ENCODE data around the gene GPRIN2.
"Not testable (repeated sequence)": the region's sequence is repeated elsewhere in the genome, so short reads cannot be mapped to it uniquely, and the experiment has no call there.

Gene GPRIN2

GRCh38 chr10:46581997-46582396 is 25.5 kb upstream of the GPRIN2 start:
- not testable (repeated sequence) for H3K27me3 ChIP-seq (ENCODE audit: control insufficient read depth, insufficient read depth, low read length); H3K9ac ChIP-seq (ENCODE audit: low read length); H3K4me3 ChIP-seq (ENCODE audit: low read length); H3K27ac ChIP-seq (ENCODE audit: low read depth, low read length); H3K36me3 ChIP-seq (ENCODE audit: control insufficient read depth, insufficient read depth, low read length); H3K4me1 ChIP-seq (ENCODE audit: control insufficient read depth, insufficient read depth, low read length)

DNA sequence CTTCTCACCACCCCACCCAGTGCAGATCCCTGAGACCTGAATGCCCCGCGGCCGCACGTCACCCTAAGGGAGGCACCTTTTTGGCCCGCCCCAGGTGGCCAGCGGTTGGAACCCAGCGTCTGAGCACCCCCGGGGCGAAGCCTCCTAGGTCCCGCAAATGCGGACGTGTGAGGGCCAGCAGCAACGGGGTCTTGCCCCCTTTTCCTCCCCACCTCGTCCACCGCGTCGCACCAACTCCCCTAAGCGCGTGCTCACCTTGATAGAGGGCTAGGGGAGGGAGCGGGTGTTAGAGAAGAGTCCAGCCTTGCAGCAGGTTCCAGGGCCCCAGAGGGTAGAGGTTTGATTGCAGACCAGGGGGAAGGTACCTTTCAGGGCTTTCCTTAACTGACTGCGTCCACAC is 22.9 kb upstream of the GPRIN2 start:
- H3K36me3 ChIP-seq (ENCODE audit: control insufficient read depth, insufficient read depth, low read length); H3K4me1 ChIP-seq (ENCODE audit: control insufficient read depth, insufficient read depth, low read length); H3K27ac ChIP-seq (ENCODE audit: low read depth, low read length); H3K27me3 ChIP-seq (ENCODE audit: control insufficient read depth, insufficient read depth, low read length); H3K4me3 ChIP-seq (ENCODE audit: low read length); H3K9ac ChIP-seq (ENCODE audit: low read length): not testable (repeated sequence)

GRCh38 chr10:46578474-46579178 is 22.2 kb upstream of the GPRIN2 start, which contains the start of gene SYT15:
TSS of gene SYT15 (plus strand) at chr10:46579128. CDS start at chr10:46579169, 41 bp downstream.
- not testable (repeated sequence) for H3K27ac ChIP-seq (ENCODE audit: low read depth, low read length); H3K4me1 ChIP-seq (ENCODE audit: control insufficient read depth, insufficient read depth, low read length); H3K36me3 ChIP-seq (ENCODE audit: control insufficient read depth, insufficient read depth, low read length); H3K27me3 ChIP-seq (ENCODE audit: control insufficient read depth, insufficient read depth, low read length); H3K9ac ChIP-seq (ENCODE audit: low read length); H3K4me3 ChIP-seq (ENCODE audit: low read length)

DNA sequence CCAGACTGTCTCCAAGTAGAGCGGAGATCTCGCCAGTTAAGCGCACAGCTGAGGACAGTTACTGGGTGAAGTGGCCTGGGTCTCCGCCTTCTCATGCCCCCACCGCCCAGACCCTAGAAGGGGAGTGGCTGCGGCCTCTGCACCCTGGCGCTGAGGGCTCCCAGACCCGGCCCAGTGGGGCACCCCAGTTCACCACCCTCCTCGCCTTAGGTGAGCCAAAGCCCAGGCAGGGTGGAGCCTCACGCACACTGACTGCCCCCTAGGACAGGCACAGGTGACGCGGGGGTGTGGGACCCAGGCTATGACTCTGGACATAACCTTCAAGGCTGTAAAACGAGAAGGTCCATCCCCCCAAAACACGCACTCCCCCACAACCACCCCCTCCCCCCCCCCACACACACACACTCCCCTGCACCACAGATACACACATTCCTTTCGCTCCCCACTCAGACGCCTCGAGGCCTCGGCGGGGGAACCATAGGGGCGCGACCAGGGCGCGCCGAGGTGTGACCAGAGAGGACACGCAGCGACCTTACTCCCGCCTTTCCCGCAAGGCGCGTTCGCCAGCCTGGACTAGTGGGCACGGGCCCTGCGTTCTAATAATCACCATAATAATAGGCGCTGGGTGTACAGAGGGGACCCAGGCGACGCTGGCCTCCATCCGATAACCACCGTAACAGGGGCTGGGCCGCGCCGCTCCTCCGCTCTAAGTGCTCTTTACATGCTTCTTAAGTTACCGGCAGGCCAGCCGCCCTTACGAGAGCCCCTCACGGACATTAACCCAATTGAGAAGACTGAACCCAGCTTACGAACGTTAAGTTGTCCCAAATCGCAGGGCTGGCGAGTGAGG is 21.4 kb upstream of the GPRIN2 start:
- H3K4me3 ChIP-seq (ENCODE audit: low read length); H3K4me1 ChIP-seq (ENCODE audit: control insufficient read depth, insufficient read depth, low read length); H3K27me3 ChIP-seq (ENCODE audit: control insufficient read depth, insufficient read depth, low read length); H3K27ac ChIP-seq (ENCODE audit: low read depth, low read length); H3K9ac ChIP-seq (ENCODE audit: low read length); H3K36me3 ChIP-seq (ENCODE audit: control insufficient read depth, insufficient read depth, low read length): not testable (repeated sequence)

DNA sequence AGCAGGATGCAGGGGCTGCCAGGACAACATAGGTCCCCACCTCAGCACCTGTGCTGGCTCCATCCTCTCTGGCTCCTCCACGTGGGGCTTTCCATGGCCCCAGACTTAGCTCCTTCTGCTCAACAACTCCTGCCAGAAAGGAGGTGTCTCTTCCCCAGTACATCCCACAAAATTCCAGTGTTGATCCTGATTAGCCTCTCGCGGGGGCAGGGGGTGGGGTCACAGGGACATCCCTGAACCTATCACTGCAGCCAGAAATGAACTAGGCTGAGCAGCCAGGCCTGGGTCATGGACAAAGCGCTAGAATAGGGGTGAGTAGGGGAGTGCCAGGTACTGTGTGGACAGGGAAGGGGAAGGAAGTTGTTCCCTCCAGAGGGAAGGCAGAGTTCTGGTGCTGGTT is 17.4 kb upstream of the GPRIN2 start:
- not testable (repeated sequence) for H3K9ac ChIP-seq (ENCODE audit: low read length); H3K27ac ChIP-seq (ENCODE audit: low read depth, low read length); H3K36me3 ChIP-seq (ENCODE audit: control insufficient read depth, insufficient read depth, low read length); H3K27me3 ChIP-seq (ENCODE audit: control insufficient read depth, insufficient read depth, low read length); H3K4me3 ChIP-seq (ENCODE audit: low read length); H3K4me1 ChIP-seq (ENCODE audit: control insufficient read depth, insufficient read depth, low read length)

DNA sequence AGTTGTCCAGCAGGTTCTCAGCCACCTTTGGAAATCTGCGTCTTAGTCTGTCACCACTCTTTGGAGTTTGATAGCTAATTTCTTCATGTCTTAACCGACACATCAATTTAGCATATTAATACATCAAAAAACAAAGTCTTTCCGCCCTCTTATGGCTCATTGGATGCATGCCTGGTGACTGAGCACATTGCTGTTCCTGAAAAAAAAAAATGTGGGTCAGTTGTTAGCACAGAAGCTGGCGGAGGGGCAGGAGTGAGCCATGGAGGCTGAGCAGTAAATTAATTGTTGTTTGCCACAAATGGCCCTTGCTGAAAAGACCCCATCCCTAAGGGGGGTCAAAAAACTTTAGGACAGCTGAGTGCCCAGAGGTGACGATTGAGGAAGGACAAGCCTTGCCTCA is 16.9 kb upstream of the GPRIN2 start:
- H3K36me3 ChIP-seq (ENCODE audit: control insufficient read depth, insufficient read depth, low read length); H3K4me1 ChIP-seq (ENCODE audit: control insufficient read depth, insufficient read depth, low read length); H3K27ac ChIP-seq (ENCODE audit: low read depth, low read length); H3K4me3 ChIP-seq (ENCODE audit: low read length); H3K9ac ChIP-seq (ENCODE audit: low read length); H3K27me3 ChIP-seq (ENCODE audit: control insufficient read depth, insufficient read depth, low read length): not testable (repeated sequence)

DNA sequence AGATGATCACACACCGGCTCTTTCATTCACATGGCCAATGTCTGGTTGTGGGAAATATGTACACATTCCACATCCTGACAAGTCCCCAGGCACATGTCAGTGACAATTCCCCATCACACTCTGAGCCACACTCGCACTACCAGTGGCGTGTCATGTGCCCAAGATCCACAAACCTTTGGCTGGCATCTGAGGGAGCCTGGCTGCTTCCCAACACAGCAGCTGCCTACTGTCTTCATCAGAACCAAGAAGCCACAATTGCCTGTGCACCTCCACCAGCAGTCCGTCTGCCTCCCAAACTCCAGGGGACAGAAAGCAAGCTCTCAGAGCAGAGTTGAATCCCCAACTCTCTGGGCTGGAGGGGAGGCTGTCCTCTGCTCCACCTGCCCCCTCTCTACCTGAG is 16.3 kb upstream of the GPRIN2 start:
- H3K27me3 ChIP-seq (ENCODE audit: control insufficient read depth, insufficient read depth, low read length); H3K36me3 ChIP-seq (ENCODE audit: control insufficient read depth, insufficient read depth, low read length); H3K4me1 ChIP-seq (ENCODE audit: control insufficient read depth, insufficient read depth, low read length); H3K9ac ChIP-seq (ENCODE audit: low read length); H3K4me3 ChIP-seq (ENCODE audit: low read length); H3K27ac ChIP-seq (ENCODE audit: low read depth, low read length): not testable (repeated sequence)

- H3K27ac ChIP-seq (ENCODE audit: low read depth, low read length); H3K27me3 ChIP-seq (ENCODE audit: control insufficient read depth, insufficient read depth, low read length); H3K9ac ChIP-seq (ENCODE audit: low read length); H3K4me1 ChIP-seq (ENCODE audit: control insufficient read depth, insufficient read depth, low read length); H3K36me3 ChIP-seq (ENCODE audit: control insufficient read depth, insufficient read depth, low read length); H3K4me3 ChIP-seq (ENCODE audit: low read length): not testable (repeated sequence)
Observed at GRCh38 chr10:46570655-46571054, 14.2 kb upstream of the GPRIN2 start.

- not testable (repeated sequence) for H3K27ac ChIP-seq (ENCODE audit: low read depth, low read length); H3K9ac ChIP-seq (ENCODE audit: low read length); H3K27me3 ChIP-seq (ENCODE audit: control insufficient read depth, insufficient read depth, low read length); H3K4me1 ChIP-seq (ENCODE audit: control insufficient read depth, insufficient read depth, low read length); H3K36me3 ChIP-seq (ENCODE audit: control insufficient read depth, insufficient read depth, low read length); H3K4me3 ChIP-seq (ENCODE audit: low read length)
Observed at GRCh38 chr10:46567151-46567550, 10.7 kb upstream of the GPRIN2 start.

DNA sequence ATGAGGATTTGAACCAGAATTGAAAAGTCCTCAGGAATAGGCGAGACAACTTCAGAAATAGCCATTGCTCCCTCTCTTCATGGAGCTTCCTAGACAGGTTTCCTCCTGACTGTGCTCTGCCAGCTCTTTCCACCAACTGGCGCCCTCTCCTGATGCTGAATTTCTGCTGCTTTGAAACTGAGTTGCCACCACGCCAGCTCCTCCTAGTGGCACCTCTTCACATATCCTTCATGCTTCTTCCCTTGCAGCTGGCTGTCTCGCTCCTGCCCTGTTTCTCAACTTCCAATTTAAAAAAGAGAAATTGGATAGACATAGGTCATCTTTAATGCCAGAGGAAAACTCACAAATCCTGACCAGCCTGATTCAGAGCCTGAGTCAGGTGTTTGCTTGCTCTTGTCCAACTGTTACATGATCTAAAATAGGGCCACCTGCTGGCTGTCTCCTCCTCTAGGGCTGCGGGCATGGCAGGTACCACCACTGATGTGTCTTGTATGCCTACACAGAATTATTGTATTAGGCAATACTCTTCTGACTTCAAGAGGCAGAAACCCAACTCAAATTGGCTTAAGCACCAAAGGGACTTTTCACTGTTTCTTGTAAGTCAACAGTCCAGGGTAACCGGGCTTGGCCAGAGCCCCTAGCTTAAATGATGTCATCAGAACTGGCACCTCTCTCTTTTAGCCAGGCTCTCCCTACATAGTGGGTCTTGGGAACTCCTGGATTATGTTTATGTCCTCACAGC is 9.3 kb upstream of the GPRIN2 start:
- H3K4me3 ChIP-seq (ENCODE audit: low read length); H3K27ac ChIP-seq (ENCODE audit: low read depth, low read length): not testable (repeated sequence)

GRCh38 chr10:46560952-46561351 is 4.5 kb upstream of the GPRIN2 start:
- Histone ChIP-seq H3K9ac (ENCODE audit: low read length) (no peak overlapping the region), H3K27me3 (ENCODE audit: control insufficient read depth, insufficient read depth, low read length) (peaks cover 12% of the 10 kb centered on the region), H3K27ac (ENCODE audit: low read depth, low read length) (no peak overlapping the region), H3K4me1 (ENCODE audit: control insufficient read depth, insufficient read depth, low read length) (no peaks in the 10 kb centered on the region), H3K4me3 (ENCODE audit: low read length) (no peak overlapping the region), H3K36me3 (ENCODE audit: control insufficient read depth, insufficient read depth, low read length) (no peaks in the 10 kb centered on the region)

More for the DNA sequence above, 9.3 kb upstream of the GPRIN2 start:
- H3K27me3 ChIP-seq (ENCODE audit: control insufficient read depth, insufficient read depth, low read length); H3K4me1 ChIP-seq (ENCODE audit: control insufficient read depth, insufficient read depth, low read length); H3K36me3 ChIP-seq (ENCODE audit: control insufficient read depth, insufficient read depth, low read length); H3K9ac ChIP-seq (ENCODE audit: low read length): not testable (repeated sequence)

DNA sequence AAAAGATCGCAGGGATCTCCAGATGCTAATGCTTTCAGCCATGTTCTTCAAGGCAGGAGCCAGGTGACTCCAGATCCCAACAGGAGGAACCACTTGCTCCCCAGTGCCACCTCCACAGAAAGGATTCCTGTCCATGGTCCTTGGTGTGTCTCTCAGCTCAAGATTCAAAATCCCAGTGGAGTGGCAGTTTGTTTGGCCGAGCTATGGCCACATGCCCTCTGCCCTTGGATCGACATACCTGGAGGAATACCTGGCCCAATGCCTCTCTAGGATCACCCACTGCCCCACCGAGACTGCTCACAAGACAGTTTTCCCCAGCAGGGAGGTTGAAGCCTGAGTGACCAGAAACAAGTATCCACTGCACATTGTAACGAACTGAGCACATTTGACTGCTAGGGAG is 3.9 kb upstream of the GPRIN2 start:
- peaks cover 17% of the 10 kb centered on the region for H3K27me3 ChIP-seq (ENCODE audit: control insufficient read depth, insufficient read depth, low read length)
- no peak overlapping the region for H3K4me3 ChIP-seq (ENCODE audit: low read length)

More for the DNA sequence above, 3.9 kb upstream of the GPRIN2 start:
- H3K36me3 ChIP-seq (ENCODE audit: control insufficient read depth, insufficient read depth, low read length) = no peaks in the 10 kb centered on the region
- H3K27ac ChIP-seq (ENCODE audit: low read depth, low read length) = no peak overlapping the region
- no peaks in the 10 kb centered on the region for H3K4me1 ChIP-seq (ENCODE audit: control insufficient read depth, insufficient read depth, low read length)
- H3K9ac ChIP-seq (ENCODE audit: low read length) = no peak overlapping the region
